Psoas muscle (tissue), 8 donors: ENCODE measurements around the gene MUC16. TPM values are rescaled to one million over a fixed set of nuclear protein-coding genes. Genes with fewer than 3 reads are reported as not detected.

Experiments
- ATAC-seq, 4 donors: fragments of 200-7000 bp; cut with Tn5 transposase; one replicate each; pipeline ENCODE4 v1.9.1; 2020; ENCODE audit warnings: moderate library complexity in 3 of 4, mild to moderate bottlenecking in 2 of 4
- DNase-seq, 2 donors: peaks; one replicate each; pipeline ENCODE4 v3.0.0-alpha.2; 2020
- H3K27ac ChIP-seq: fragments of 200-600 bp; one replicate; pipeline ENCODE4 v1.8.0; 2022
- H3K27me3 ChIP-seq, 3 donors: fragments of 200-600 bp in 1 of 3; one replicate each; pipeline versions ENCODE4 v1.6.1 to v1.8.0; 2013 to 2022; ENCODE audit warnings: low read length in 2 of 3, mild to moderate bottlenecking in 2 of 3, moderate library complexity in 1 of 3; ENCODE audit not compliant: insufficient read depth in 3 of 3
- H3K36me3 ChIP-seq, 2 donors: fragments of 200-600 bp in 1 of 2; one replicate each; pipeline versions ENCODE4 v1.6.1 to v1.8.0; 2013 to 2022; ENCODE audit warnings: low read depth in 1 of 2, mild to moderate bottlenecking in 1 of 2, moderate library complexity in 1 of 2; ENCODE audit not compliant: insufficient read depth in 1 of 2
- H3K4me1 ChIP-seq: fragments of 200-600 bp; one replicate; pipeline ENCODE4 v1.8.0; 2022
- H3K4me3 ChIP-seq: fragments of 200-600 bp; one replicate; pipeline ENCODE4 v1.8.0; 2022; ENCODE audit warnings: mild to moderate bottlenecking
- H3K9me3 ChIP-seq: fragments of 200-600 bp; one replicate; pipeline ENCODE4 v1.8.0; 2022
- CTCF ChIP-seq: fragments of 200-600 bp; IDR thresholded peaks from one replicate; pipeline ENCODE4 v1.8.0; 2022; ENCODE audit warnings: antibody characterized with exemption
- WGBS, 3 donors: extraction: QIAGEN DNeasy Blood & Tissue Kit; methylation state at CpG; one replicate each; pipeline versions ENCODE4 v1.1.6 to v1.1.7; 2013; 5-methylcytosine and 5-hydroxymethylcytosine counted together
- intact Hi-C, 2 donors: fragments of 100-400 bp; cut with DNase I; formaldehyde crosslinking; loops; one replicate each; pipeline versions ENCODE4 v1.11.0 to v1.14.2; 2022
- polyA plus RNA-seq, 3 donors: library from polyadenylated mRNA; stranded (reverse); fragments of 200-250 nt; gene quantifications; one replicate each; pipeline ENCODE4 v1.2.3, GENCODE V29; 2013
- total RNA-seq, 4 donors: library from RNA; stranded (reverse); fragmentation: NEBNext Ultra II Directional in 2 of 4; extraction: Animal tissue kit (Norgen Biotek cat#: 25700) in 2 of 4; gene quantifications; one replicate each; pipeline versions ENCODE4 v1.2.1 to v1.2.4, GENCODE V29; 2021 to 2023
- donor health status: healthy with polysubstance abuse.
- donor health status: DM: no; HTN: no; CAD: no; lungs with moderate emphysema.
- donor health status: Bipolar disorder and iron deficiency.
- donor health status: healthy.
- donor health status: DM: yes; HTN: yes; CAD: no.
- donor health status: DM: no; HTN: no; CAD: no.
- donor health status: DM: no; HTN: no; CAD: no.
- donor health status: DM: yes; HTN: yes; CAD: no.

MUC16 gene
- total and polyA plus RNA-seq, 7 donors = under 0.01 to 0.37 (median 0.01) TPM; not detected in 2

GRCh38 chr19:9043524-9043923 lies 33.3 kb upstream of the MUC16 start:
- no peaks in the 10 kb centered on the region for H3K27me3 ChIP-seq
- intact Hi-C loops = no loop called here
- H3K9me3 ChIP-seq = peaks cover 4% of the 10 kb centered on the region
- no peak overlapping the region for H3K4me3 ChIP-seq
- H3K36me3 ChIP-seq = no peaks in the 10 kb centered on the region
- no peak for DNase-seq
- no peak for TF ChIP-seq CTCF
- no peak overlapping the region for H3K27ac ChIP-seq
- no peaks in the 10 kb centered on the region for H3K4me1 ChIP-seq
- ATAC-seq = no peak
- WGBS, 3 donors = 86 to 92% (median 86%) methylated on average over 5 of the region's 5 CpGs

GRCh38 chr19:9041023-9041422 lies 30.8 kb upstream of the MUC16 start:
- no peak overlapping the region for H3K27ac ChIP-seq
- ATAC-seq = no peak
- no peaks in the 10 kb centered on the region for H3K4me1 ChIP-seq
- no peak for TF ChIP-seq CTCF
- intact Hi-C loops = no loop called here
- H3K27me3 ChIP-seq = no peaks in the 10 kb centered on the region
- no peak overlapping the region for H3K4me3 ChIP-seq
- no peaks in the 10 kb centered on the region for H3K36me3 ChIP-seq
- DNase-seq = no peak
- H3K9me3 ChIP-seq = peaks cover 4% of the 10 kb centered on the region
- 84 to 88% (median 85%) methylated on average over 8 of the region's 8 CpGs for WGBS, 3 donors

- Histone ChIP-seq H3K4me1 (no peaks in the 10 kb centered on the region), H3K4me3 (no peak overlapping the region), H3K27ac (no peak overlapping the region), H3K9me3 (peaks cover 4% of the 10 kb centered on the region), H3K36me3 (no peaks in the 10 kb centered on the region), H3K27me3 (no peaks in the 10 kb centered on the region)
- ATAC-seq (no peak), DNase-seq (no peak)
- intact Hi-C loops = no loop called here
- WGBS, 3 donors = 59 to 66% (median 63%) methylated on average over 9 of the region's 9 CpGs
- TF ChIP-seq CTCF = no peak
Observed at GRCh38 chr19:9040131-9040530, 29.9 kb upstream of the MUC16 start.

- Histone ChIP-seq H3K9me3 (peaks cover 4% of the 10 kb centered on the region), H3K4me3 (no peak overlapping the region), H3K27me3 (no peaks in the 10 kb centered on the region), H3K27ac (no peak overlapping the region), H3K4me1 (no peaks in the 10 kb centered on the region), H3K36me3 (no peaks in the 10 kb centered on the region)
- 67 to 68% (median 67%) methylated on average over 5 of the region's 5 CpGs for WGBS, 3 donors
- DNase-seq = no peak
- no peak for ATAC-seq
- intact Hi-C loops = no loop called here
- no peak for TF ChIP-seq CTCF
Observed at GRCh38 chr19:9039728-9040127, 29.5 kb upstream of the MUC16 start.

GRCh38 chr19:9037400-9038062 lies 27.3 kb upstream of the MUC16 start:
- H3K27ac ChIP-seq = no peak overlapping the region

More at GRCh38 chr19:9037400-9038062, 27.3 kb upstream of the MUC16 start:
- Histone ChIP-seq H3K27me3 (no peaks in the 10 kb centered on the region), H3K9me3 (peaks cover 4% of the 10 kb centered on the region), H3K36me3 (no peaks in the 10 kb centered on the region), H3K4me3 (no peak overlapping the region), H3K4me1 (no peaks in the 10 kb centered on the region)
- intact Hi-C loops = no loop called here
- DNase-seq = no peak
- no peak for ATAC-seq
- TF ChIP-seq CTCF = no peak
- 80 to 89% (median 83%) methylated on average over 8 of the region's 8 CpGs for WGBS, 3 donors
